ENCODE measurements around the gene SRPRB.

The SRPRB gene

DNA sequence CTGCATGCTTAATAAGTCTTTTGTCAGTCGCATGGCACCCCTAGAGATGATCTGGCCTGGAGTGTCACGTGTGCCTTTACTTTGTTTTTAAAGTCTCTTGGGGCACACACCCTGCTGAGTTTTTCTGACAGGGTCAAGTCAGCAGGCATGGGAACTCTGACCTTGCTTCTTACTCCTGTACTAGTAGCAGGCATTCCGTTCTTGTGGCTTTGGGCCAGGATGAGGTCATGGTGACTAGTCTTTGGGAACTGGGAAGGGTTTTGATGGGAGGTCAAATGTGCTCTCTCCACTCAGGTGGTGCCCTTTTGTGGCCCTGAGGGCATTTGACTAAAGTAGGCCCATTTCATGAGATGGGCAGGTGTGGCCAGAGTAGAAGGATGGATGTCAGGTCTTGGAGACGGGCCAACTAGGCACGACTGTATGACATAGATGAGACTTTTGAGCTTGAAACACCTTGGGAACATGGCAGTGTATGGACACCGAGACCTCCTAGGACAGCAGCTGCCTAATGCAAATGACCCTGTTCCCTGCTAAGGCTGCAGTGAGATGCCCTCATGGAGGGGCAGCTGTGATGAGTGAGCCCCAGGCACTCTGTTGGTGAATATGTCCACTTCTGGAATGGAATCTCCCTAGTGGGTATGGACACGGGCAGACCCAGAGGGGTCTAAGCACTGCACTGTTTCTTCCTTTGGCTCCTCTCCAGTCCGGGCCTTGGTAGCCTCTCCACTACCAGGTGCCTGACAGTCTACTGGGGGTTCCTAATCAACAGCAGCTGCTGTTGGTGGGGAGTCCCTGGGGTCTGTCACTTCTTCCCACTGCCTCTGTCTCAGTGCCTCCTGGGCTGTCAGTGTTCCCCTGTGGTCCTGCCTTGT lies 16.4 kb downstream of the SRPRB start:
- H3K4me1 ChIP-seq (ENCODE audit: low read length): no peaks in the 10 kb centered on the region
- H3F3A ChIP-seq (ENCODE audit: insufficient read depth, low read length): 0 out of 2 replicates have a peak, but pooled peaks cover 3% of the 10 kb centered on the region
- H3K36me3 ChIP-seq (replicated peaks; ENCODE audit: insufficient read depth, low read length): peaks cover 22% of the 10 kb centered on the region
- no peak overlapping the region for H2AFZ ChIP-seq (ENCODE audit: low read length)
- no peak overlapping the region for H3K9ac ChIP-seq (ENCODE audit: low read length)
- no peak overlapping the region for H3K4me3 ChIP-seq (ENCODE audit: low read length)
- no peaks in the 10 kb centered on the region for H3K9me2 ChIP-seq (replicated peaks; ENCODE audit: insufficient read depth, low read length)
- no peak for TF ChIP-seq EZH2phosphoT487 (IDR thresholded peaks at IDR 0.05; ENCODE audit: low read length)
- TF ChIP-seq, protein P1, sequence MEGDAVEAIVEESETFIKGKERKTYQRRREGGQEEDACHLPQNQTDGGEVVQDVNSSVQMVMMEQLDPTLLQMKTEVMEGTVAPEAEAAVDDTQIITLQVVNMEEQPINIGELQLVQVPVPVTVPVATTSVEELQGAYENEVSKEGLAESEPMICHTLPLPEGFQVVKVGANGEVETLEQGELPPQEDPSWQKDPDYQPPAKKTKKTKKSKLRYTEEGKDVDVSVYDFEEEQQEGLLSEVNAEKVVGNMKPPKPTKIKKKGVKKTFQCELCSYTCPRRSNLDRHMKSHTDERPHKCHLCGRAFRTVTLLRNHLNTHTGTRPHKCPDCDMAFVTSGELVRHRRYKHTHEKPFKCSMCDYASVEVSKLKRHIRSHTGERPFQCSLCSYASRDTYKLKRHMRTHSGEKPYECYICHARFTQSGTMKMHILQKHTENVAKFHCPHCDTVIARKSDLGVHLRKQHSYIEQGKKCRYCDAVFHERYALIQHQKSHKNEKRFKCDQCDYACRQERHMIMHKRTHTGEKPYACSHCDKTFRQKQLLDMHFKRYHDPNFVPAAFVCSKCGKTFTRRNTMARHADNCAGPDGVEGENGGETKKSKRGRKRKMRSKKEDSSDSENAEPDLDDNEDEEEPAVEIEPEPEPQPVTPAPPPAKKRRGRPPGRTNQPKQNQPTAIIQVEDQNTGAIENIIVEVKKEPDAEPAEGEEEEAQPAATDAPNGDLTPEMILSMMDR (IDR thresholded peaks at IDR 0.05; ENCODE audit: low read length): peak; percentile 53
- no peak overlapping the region for H3K27ac ChIP-seq (ENCODE audit: low read length)
- H3K79me2 ChIP-seq (ENCODE audit: low read length): no peaks in the 10 kb centered on the region
- H3K4me2 ChIP-seq (ENCODE audit: low read depth, low read length): no peak overlapping the region
- H3K9me3 ChIP-seq (replicated peaks; ENCODE audit: insufficient read depth, low read length): no peaks in the 10 kb centered on the region
- H3K27me3 ChIP-seq (replicated peaks; ENCODE audit: insufficient read depth, low read length): no peaks in the 10 kb centered on the region
- H4K20me1 ChIP-seq (ENCODE audit: insufficient read depth, low read length): no peaks in the 10 kb centered on the region
- peak; percentile 34 for DNase-seq

DNA sequence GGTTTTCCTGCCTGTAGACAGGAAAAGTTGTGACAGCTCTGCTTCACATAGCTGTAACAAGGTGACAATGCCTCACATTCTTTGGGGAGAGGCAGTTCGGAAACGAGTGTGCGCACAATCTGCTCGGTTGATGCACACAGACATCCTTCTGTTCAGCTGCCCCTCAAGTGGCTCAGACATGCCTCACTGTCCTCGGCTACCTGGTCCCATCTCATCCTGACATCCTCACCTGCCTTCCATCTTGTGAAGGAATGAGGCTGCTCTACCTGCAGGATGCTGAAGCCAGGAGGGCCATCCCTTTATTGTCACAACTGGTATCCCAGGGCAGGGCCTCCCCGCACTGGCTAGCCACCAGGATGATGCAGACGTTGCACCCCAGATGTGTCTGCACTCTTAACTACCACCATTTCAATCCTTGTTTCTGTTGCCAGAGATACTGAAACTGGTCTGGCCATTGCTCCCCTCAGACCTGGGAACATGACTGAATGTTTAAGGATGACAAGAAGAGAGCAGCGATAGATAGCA lies 19.4 kb downstream of the SRPRB start:
- H4K20me1 ChIP-seq (ENCODE audit: insufficient read depth, low read length): no peaks in the 10 kb centered on the region
- H3K4me2 ChIP-seq (ENCODE audit: low read depth, low read length): no peak overlapping the region
- H3K4me1 ChIP-seq (ENCODE audit: low read length): no peaks in the 10 kb centered on the region
- H2AFZ ChIP-seq (ENCODE audit: low read length): no peak overlapping the region
- H3K9ac ChIP-seq (ENCODE audit: low read length): no peak overlapping the region
- H3K36me3 ChIP-seq (replicated peaks; ENCODE audit: insufficient read depth, low read length): peaks cover 12% of the 10 kb centered on the region
- no peak overlapping the region for H3K27ac ChIP-seq (ENCODE audit: low read length)
- H3K79me2 ChIP-seq (ENCODE audit: low read length): no peaks in the 10 kb centered on the region
- no peaks in the 10 kb centered on the region for H3K9me3 ChIP-seq (replicated peaks; ENCODE audit: insufficient read depth, low read length)
- no peak overlapping the region for H3K4me3 ChIP-seq (ENCODE audit: low read length)
- no peaks in the 10 kb centered on the region for H3K27me3 ChIP-seq (replicated peaks; ENCODE audit: insufficient read depth, low read length)
- no peaks in the 10 kb centered on the region for H3K9me2 ChIP-seq (replicated peaks; ENCODE audit: insufficient read depth, low read length)
- no peak for TF ChIP-seq EZH2 (optimal IDR thresholded peaks at IDR 0.05; ENCODE audit: low read depth, low read length)
- TF ChIP-seq EZH2phosphoT487 (IDR thresholded peaks at IDR 0.05; ENCODE audit: low read length): no peak
- TF ChIP-seq, protein P1 (IDR thresholded peaks at IDR 0.05; ENCODE audit: low read length): no peak
- no peak for DNase-seq
- no peaks in the 10 kb centered on the region for H3F3A ChIP-seq (ENCODE audit: insufficient read depth, low read length)

DNA sequence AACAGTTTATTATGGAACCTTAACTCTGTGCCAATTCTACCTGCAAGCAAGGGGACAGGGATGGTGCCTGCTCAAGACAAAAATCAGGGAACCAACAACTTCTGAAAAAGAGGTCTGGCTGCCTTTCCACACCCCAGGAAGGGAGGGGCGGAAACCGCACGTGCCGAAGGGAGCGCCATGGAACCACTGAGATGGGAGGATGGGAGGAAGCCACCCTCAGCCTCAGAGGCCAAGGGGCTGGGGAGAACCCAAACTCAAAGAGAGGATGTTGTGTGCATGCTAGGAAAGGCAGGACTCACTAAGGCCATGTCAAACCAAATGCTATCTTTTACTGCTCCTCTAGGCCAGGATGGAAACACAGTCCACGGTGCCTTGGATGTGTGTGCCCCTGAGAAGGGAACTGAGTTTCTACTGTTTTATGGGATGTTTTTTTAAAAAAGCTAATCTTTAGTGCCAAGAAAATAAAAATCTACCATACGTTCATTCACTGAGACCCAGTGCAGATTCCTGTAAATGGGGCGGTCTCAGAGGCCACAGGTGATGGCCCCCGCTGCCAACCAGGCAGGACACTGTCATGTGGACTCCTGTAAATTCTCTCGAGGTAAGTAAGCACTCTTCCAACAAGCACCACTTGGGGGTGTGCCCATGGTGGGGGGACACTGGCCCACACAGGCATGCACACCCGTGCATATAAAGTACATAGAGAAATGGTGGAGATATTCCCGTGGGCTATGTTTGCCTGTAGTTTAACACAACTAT lies 20.5 kb downstream of the SRPRB start:
- DNase-seq: no peak
- no peaks in the 10 kb centered on the region for H3F3A ChIP-seq (ENCODE audit: insufficient read depth, low read length)
- peaks cover under 1% of the 10 kb centered on the region; the same call in 1 of the 2 replicates for H3K36me3 ChIP-seq (replicated peaks; ENCODE audit: insufficient read depth, low read length)
- H3K4me1 ChIP-seq (ENCODE audit: low read length): no peaks in the 10 kb centered on the region
- H3K4me2 ChIP-seq (ENCODE audit: low read depth, low read length): no peak overlapping the region
- no peaks in the 10 kb centered on the region for H3K27me3 ChIP-seq (replicated peaks; ENCODE audit: insufficient read depth, low read length)
- H3K9me3 ChIP-seq (replicated peaks; ENCODE audit: insufficient read depth, low read length): no peaks in the 10 kb centered on the region
- no peak overlapping the region for H3K9ac ChIP-seq (ENCODE audit: low read length)
- H3K27ac ChIP-seq (ENCODE audit: low read length): no peak overlapping the region
- TF ChIP-seq EZH2phosphoT487 (IDR thresholded peaks at IDR 0.05; ENCODE audit: low read length) (no peak), EZH2 (optimal IDR thresholded peaks at IDR 0.05; ENCODE audit: low read depth, low read length) (no peak)
- TF ChIP-seq, protein P1 (IDR thresholded peaks at IDR 0.05; ENCODE audit: low read length): no peak
- H4K20me1 ChIP-seq (ENCODE audit: insufficient read depth, low read length): no peaks in the 10 kb centered on the region
- no peak overlapping the region for H2AFZ ChIP-seq (ENCODE audit: low read length)
- no peak overlapping the region for H3K4me3 ChIP-seq (ENCODE audit: low read length)
- H3K79me2 ChIP-seq (ENCODE audit: low read length): no peaks in the 10 kb centered on the region
- H3K9me2 ChIP-seq (replicated peaks; ENCODE audit: insufficient read depth, low read length): no peaks in the 10 kb centered on the region

Data from MM.1S (cell line).